Left forelimb (tissue), 1 donor: Measurements from ENCODE around the gene KCNQ5.
"Not testable (repeated sequence)": the region's sequence is repeated elsewhere in the genome, so short reads cannot be mapped to it uniquely, and the experiment has no call there.

Experiments used
- DNase-seq: peaks from one replicate; pipeline ENCODE4 v3.0.0-alpha.2; 2018; ENCODE audit warnings: low spot score

The KCNQ5 gene

DNA sequence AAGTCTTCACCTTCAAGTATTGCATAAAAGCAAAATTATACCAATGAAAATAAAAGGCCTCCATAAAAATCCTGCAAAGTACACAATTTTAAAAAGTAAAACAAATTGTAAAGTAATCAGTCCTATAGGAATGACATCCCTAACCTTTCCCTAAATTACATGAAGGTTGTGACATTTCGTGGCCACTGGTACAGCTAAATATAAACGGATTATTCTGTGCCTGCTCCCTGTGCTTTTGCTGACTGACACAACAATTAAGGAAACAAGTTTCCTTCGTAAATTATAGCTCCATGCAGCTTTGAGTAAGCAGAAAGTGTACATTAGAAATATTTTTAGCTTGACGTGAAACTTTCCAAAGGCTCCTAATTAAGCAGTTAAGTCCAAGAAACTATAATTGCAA, 222.8 kb downstream of the KCNQ5 start:
- DNase-seq, result no peak

- no peak for DNase-seq
These were observed 227.5 kb downstream of the KCNQ5 start for GRCh38 chr6:72849346-72849745.

DNA sequence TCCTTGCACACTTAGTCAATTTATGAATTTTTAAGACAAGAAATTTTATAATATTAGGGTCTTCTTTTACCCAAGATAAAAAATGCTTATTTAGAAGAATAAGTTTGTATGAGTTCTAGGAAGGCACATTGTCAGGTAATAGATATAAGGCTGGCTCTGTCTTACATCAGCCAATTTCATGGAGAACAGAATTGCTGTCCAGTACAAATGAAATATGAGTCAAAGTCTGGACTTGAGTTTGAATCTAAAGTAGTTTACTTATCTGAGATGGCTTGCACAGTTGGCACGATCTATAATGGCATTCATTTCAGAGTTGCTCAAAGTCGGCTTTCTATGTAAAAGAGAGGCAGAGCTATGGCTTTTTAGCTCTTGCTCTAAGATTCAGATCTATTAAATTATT, 228.2 kb downstream of the KCNQ5 start:
- DNase-seq, result no peak

DNA sequence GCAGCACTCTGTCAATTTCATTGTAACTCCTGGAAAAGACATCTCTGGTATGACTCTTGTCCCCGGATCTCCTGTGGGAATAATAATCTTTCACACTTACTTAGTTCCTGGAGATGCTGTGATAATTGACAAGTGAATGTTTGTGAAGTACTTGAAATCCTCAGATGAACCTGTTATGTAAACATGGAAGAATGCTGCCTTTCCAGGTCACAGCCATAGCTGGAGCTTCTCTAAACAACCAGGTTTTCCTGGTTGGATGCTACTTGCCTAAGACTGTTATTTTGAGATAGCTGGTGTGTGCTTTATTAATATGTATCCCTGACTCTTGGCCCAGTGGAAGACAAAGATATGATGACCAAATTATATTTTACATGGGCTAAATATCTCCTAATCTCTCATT, 228.6 kb downstream of the KCNQ5 start:
- no peak for DNase-seq

DNA sequence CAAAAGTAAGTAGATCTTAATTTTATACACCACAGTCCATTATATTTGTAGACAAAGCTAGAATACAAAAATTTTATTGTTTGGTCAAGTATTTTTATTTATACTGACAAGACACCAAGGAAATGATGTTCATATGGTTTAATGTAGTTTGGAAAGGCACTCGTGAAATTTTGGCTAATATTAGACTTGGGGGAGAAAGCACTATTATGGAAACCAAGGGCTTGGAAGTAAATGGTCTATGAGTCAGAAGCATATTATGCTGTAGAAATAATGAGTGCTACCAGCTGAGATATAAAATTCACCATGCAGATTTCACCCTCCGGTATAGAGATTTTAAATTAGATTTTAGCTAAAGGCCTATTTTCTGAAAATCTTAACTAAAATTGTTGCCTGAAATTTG, 233.6 kb downstream of the KCNQ5 start:
- DNase-seq, result no peak

GRCh38 chr6:72856801-72857200, 234.9 kb downstream of the KCNQ5 start:
- DNase-seq, result no peak

DNA sequence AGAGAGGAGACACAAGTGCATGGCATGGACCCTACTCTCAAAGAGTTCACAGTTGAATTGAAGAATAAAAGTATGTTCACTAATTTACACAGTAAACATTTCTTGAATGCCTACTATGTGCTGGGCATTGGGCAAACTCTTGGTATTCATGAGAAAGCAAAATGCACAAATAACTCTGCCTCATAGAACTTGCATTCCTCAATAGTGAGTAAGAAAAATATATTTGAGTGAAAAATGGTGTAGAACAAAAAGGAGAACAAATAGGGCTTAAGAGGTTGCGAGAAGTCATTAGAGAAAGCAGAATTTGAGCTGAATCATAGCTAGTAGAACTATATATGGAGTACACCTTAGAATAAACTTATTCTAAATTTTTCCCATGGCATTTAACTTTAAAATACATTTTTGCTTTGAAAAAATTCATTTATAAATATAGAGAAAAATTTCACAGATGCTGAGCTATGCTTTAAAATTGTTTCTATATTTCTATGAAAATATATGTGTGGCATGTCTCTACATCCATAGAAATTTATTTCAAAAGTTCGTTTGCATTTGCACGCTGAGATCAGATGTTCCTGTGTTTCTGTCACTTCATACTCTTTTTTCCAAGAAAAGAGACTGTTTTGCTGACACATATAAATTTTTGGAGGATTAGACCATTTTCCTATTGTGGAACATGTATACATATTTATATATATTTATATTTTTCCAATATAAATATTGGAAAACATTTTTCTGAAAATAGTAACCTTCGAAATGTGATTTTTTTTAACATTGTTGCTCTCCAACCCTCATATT, 236.1 kb downstream of the KCNQ5 start:
- DNase-seq, result no peak

GRCh38 chr6:72861059-72861458, 239.2 kb downstream of the KCNQ5 start:
- DNase-seq, result no peak

- no peak for DNase-seq
These were observed 240.1 kb downstream of the KCNQ5 start for GRCh38 chr6:72861935-72862432.

DNA sequence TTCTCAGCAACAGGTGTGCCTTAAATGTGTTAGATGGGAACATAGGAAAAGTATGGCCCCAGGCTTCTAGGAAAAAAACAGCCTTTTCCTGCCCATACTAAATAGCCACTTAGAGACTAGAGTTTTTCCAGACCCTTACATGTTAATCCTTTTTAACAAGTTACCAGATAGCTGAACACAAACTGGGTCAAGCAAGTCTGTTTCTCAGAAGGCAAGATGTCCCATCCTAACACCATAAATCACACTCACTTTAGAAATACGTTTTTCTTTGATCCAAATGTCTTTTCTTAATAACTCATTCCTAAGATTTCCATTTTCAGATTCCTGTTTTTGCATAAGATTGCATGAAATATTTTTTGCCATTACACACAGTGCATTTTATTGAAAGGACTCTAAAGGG, 241.3 kb downstream of the KCNQ5 start:
- DNase-seq, result no peak

DNA sequence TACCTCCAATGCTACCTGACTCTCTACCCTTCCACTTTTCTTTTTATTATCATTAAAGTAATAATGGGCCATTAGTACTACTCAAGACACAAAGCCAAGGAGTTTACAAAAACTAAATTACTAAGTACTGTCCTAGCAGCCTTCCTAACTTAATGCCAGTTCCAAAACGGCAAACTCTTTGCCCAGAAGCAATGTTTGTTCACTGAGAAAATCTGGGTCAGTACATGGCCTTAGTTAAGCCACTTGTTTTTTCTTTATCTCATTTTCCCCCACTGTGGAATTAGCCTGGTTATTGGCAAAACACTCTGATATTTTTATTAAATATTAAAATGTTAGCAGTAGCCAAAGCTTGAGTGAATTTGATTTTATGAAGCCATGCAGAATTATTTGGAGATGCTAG, 242.4 kb downstream of the KCNQ5 start:
- no peak for DNase-seq

DNA sequence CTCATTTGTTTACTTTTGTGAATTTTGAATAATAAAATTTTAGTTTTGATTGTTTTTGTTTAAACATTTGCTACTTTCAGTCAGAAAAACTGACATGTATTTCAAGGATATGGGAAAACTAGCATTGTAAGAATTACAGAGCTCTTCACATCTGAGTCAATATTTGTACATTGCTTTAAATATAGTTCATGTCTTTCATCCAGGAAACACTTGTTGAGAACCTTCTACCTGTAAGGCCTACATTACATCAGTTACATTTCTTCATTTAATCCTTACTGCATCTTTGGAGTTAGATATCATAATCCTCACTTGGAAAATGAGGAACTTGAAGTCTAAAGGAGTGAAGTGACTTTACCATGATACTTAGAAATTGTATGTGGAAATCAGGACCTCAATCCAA, 242.9 kb downstream of the KCNQ5 start:
- DNase-seq, result no peak

DNA sequence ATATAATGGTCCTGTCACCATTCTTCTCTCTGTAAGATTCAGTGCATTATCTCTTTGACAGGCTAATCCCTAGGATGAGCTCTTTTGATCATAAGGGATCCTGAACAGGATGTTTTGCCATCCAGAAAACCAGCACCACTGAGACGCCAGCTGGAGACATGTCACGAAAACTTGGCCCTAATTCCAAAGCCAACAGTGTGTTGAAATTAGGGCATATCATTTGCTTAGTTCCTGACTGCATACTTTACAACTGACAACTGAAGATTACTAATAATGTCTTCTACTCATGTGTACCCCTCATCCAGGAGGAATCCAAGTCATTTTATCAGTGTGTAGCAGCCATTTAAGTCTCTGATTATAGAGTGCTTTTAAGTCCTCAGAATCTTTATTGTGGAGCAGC, 243.6 kb downstream of the KCNQ5 start:
- DNase-seq, result no peak

DNA sequence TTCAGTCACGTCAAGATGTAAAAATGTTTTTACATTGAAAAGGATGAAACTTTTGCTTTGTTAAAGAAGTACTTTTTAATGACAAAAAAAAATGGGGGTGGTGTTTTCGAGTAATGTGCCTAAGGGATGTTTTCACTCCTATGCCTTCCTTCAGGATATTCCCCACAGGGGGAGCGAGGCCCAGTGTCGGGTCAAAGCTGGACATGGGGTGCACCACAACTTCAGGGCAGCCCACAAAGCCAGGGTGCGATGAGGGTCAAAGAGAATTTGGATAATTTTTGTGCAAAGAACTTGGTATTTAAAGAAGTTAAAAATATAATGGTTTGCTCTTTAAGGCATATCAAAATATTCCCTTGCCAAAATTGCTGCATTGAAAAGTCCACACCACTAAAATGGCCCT, 247.8 kb downstream of the KCNQ5 start:
- DNase-seq, result no peak

- DNase-seq, result no peak
These were observed 251.6 kb downstream of the KCNQ5 start for GRCh38 chr6:72873433-72873832.

DNA sequence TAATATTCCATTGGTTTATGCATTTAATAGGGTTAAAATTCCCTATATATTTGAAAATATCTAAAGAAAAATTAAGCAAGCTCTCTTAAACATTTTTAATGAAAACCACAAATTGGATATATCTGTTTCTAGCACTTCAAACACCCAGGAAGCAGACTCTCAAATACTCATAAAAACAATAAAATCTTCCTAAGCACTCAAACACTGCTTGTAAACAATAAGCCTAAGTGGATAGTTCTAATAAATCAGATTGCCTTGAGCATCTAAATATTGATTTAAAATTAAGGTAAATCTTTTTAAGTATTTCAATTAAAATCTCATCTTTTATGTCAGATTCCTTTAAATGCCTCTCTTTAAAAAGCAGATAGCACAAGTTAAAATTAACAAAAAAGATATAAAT, 254.4 kb downstream of the KCNQ5 start:
- no peak for DNase-seq

DNA sequence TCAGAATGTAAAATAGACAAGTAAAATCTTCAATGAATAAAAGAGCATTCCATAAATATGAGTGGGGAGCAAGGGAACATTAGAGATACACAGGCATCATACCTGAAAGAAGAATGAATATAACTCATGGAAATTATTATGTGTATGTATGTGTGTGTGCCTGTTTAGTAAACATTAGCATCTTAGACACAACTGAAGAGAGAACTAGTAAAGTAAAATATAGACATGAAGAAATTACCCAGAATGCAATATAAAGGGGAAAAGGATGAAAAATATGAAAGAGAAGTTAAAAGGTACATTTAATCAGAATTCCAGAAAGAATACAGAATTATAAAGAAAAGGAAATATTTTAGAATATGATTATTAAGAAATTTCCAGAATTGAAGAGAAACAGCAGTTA, 264.3 kb downstream of the KCNQ5 start:
- DNase-seq, result no peak

DNA sequence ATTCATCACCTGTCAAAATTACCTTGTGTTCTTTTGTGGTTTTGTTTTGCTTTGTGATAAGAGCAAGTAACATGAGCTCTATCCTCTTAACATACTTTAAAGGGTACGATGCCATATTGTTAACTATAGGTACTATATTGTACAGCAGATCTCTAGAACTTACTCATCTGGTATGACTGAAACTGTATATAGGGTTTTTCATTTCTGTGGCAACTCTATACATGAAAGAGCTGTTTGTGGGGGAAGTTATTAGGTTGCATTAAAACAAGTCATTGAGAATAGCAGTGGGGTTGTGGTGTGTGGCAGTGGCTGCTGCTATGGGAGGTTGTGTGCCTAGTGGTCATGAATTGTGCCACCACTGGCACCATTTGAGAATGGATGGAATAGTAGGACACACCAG, 268.4 kb downstream of the KCNQ5 start:
- DNase-seq, result no peak

GRCh38 chr6:72890671-72891070, 268.8 kb downstream of the KCNQ5 start:
- DNase-seq, result no peak

GRCh38 chr6:72892901-72893300, 271.0 kb downstream of the KCNQ5 start:
- DNase-seq, result no peak

- no peak for DNase-seq
These were observed 272.2 kb downstream of the KCNQ5 start for GRCh38 chr6:72894091-72894490.

DNA sequence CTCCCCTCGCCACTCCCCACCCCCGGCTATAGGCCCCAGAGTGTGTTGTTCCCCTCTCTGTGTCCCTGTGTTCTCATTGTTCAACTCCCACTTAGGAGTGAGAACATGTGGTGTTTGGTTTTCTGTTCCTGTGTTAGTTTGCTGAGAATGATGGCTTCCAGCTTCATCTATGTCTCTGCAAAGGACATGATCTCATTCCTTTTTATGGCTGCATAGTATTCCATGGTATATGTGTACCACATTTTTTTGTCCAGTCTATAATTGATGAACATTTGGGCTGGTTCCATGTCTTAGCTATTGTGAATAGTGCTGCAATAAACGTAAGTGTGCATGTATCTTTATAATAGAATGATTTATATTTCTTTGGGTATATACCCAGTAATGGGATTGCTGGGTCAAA, 276.4 kb downstream of the KCNQ5 start:
- DNase-seq, result not testable (repeated sequence)

DNA sequence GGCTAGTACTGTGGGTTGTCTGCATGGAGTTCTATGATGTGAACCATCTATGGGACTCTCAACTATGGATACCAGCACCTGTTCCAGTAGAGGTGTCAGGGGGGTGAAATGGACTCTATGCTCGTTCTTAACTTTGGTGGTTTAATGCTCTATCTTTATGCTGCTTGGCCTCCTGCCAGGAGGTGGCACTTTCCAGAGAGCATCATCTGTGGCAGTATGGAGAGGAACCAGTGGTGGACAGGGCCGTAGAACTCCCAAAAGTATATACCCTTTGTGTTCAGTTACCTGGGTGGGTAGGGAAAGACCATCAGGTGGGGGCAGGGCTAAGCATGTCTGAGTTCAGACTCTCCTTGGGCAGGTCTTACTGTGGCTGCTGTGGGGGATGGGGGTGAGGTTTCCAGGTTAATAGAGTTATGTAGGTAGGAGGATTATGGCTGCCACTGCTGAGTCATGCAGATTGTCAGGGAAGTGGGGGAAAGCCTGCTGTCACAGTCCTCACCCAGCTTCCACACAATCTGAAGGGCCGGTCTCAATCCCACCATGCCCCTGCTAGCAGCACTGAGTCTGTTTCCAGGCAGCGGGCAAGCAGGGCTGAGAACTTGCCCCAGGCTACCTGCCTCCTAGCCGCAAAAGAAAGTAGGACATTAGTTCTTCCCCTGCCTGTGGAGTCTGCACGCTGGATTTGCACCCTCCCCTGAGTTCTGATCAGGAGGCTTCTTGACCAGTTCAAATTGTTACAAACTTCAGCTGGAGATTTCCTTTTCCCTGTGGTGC, 284.0 kb downstream of the KCNQ5 start:
- no peak for DNase-seq
